HCT116 (cell line): ENCODE data around the gene SIK3.

Experiments used
- CTCF ChIP-seq, 3 experiments: fragments of 200-600 bp in 1 of 3; sonication (generic) in 1 of 3; IDR thresholded peaks in 2 of 3; conservative IDR thresholded peaks in 1 of 3; 2 replicates each; pipeline ENCODE4 v1.5.1; 2012 to 2017; ENCODE audit warnings: low read depth in 2 of 3, low read length in 2 of 3, antibody characterized with exemption in 1 of 3, borderline replicate concordance in 1 of 3, control low read depth in 1 of 3, mild to moderate bottlenecking in 1 of 3, mixed read lengths in 1 of 3, mixed run types in 1 of 3, moderate library complexity in 1 of 3; ENCODE audit not compliant: insufficient read depth in 1 of 3
- POLR2A ChIP-seq: IDR thresholded peaks from 2 replicates; pipeline ENCODE4 v1.7.0; 2011; ENCODE audit warnings: borderline replicate concordance; ENCODE audit not compliant: insufficient read depth, insufficient read length; ENCODE audit errors: extremely low read depth
- YY1 ChIP-seq: IDR thresholded peaks from 2 replicates; pipeline ENCODE4 v1.6.1; 2011; ENCODE audit warnings: low read length, low read depth, moderate library complexity, mild to moderate bottlenecking; ENCODE audit not compliant: insufficient replicate concordance; ENCODE audit errors: extremely low read depth

- no peak for TF ChIP-seq CTCF (IDR thresholded peaks at IDR 0.05 in 2 of 3, conservative IDR thresholded peaks at IDR 0.05 in 1 of 3; ENCODE audit: borderline replicate concordance in 1 of 3, insufficient read depth in 1 of 3, low read depth in 2 of 3, low read length in 2 of 3)
- TF ChIP-seq YY1: no peak
- TF ChIP-seq POLR2A: no peak
Observed at GRCh38 chr11:116916886-116917285, 181.3 kb downstream of the SIK3 start.
